Esophagus muscularis mucosa (tissue), 3 donors: ENCODE data around the gene RIC3.

ENCODE experiments used
- POLR2A ChIP-seq: fragments of 450-650 bp; IDR thresholded peaks from one replicate; pipeline ENCODE4 v1.6.1; 2017; ENCODE audit warnings: antibody characterized with exemption, moderate library complexity, mild to moderate bottlenecking, low read depth
- POLR2AphosphoS5 ChIP-seq, 2 donors: sonication (generic); formaldehyde crosslinking; IDR thresholded peaks; one replicate each; pipeline ENCODE4 v1.6.1; 2017; ENCODE audit warnings: antibody characterized with exemption in 2 of 2
- TF ChIP-seq, protein P1 (sequence below), 3 experiments: fragments of 200-600 bp in 2 of 3; fragments of 450-650 bp in 1 of 3; sonication (generic) in 2 of 3; IDR thresholded peaks; one replicate each; pipeline ENCODE4 v1.5.1; 2017 to 2019; ENCODE audit warnings: antibody characterized with exemption in 3 of 3, mild to moderate bottlenecking in 2 of 3, moderate library complexity in 1 of 3

DNA sequence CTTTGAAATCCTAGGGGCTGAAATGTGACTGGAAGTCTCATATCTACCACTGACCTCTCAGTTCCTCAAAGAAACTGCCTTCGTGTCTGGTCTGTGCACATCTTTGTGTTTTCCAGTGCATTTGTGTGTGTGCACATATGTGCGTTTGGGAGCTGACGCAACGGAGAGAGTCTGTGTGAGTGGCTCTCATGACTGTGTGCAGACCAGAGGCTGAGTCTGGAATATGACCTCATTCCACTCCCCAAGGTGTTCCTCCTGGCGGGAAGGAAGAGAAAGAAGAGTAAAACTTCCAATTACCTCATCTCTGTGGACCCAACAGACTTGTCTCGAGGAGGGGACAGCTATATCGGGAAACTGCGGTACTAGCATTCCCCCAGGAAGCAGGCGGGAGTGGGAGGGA, 71.4 kb downstream of the RIC3 start:
- TF ChIP-seq, protein P1, sequence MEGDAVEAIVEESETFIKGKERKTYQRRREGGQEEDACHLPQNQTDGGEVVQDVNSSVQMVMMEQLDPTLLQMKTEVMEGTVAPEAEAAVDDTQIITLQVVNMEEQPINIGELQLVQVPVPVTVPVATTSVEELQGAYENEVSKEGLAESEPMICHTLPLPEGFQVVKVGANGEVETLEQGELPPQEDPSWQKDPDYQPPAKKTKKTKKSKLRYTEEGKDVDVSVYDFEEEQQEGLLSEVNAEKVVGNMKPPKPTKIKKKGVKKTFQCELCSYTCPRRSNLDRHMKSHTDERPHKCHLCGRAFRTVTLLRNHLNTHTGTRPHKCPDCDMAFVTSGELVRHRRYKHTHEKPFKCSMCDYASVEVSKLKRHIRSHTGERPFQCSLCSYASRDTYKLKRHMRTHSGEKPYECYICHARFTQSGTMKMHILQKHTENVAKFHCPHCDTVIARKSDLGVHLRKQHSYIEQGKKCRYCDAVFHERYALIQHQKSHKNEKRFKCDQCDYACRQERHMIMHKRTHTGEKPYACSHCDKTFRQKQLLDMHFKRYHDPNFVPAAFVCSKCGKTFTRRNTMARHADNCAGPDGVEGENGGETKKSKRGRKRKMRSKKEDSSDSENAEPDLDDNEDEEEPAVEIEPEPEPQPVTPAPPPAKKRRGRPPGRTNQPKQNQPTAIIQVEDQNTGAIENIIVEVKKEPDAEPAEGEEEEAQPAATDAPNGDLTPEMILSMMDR (IDR thresholded peaks at IDR 0.05): no peak
- TF ChIP-seq POLR2AphosphoS5 (IDR thresholded peaks at IDR 0.05): no peak
- no peak for TF ChIP-seq POLR2A
